ENCODE measurements around the gene CDSN. TPM values are rescaled to one million over a fixed set of nuclear protein-coding genes. Genes with fewer than 3 reads are reported as not detected.
"Not testable (repeated sequence)": the region's sequence is repeated elsewhere in the genome, so short reads cannot be mapped to it uniquely, and the experiment has no call there.

Gene CDSN
- not detected for total RNA-seq

- H3K27me3 Mint-ChIP-seq: peaks cover 5% of the 10 kb centered on the region
- no peak for ATAC-seq (ENCODE audit: low read depth)
- POLR2A ChIA-PET: interaction anchor here (0.7 kb wide), 1 partner anchor 9 kb away, joined by 3 read pairs; no protein-coding TSS in a partner anchor
These were observed at the start of gene CDSN for GRCh38 chr6:31120151-31120915. Gene CDSN, minus strand, starts transcription at chr6:31120446. Its CDS starts 27 bp downstream, at chr6:31120419.

GRCh38 chr6:31169123-31169857 lies 49.0 kb upstream of the CDSN start:
- DNase-seq (no peak), ATAC-seq (ENCODE audit: low read depth) (no peak)
- no peaks in the 10 kb centered on the region for H3K27me3 Mint-ChIP-seq
- no peaks in the 10 kb centered on the region for H3K4me1 Mint-ChIP-seq
- no peak overlapping the region for H3K4me3 Mint-ChIP-seq
- POLR2A ChIA-PET: interaction anchor here (1.3 kb wide), 1 partner anchor 10 kb away, joined by 4 read pairs; no protein-coding TSS in a partner anchor
- H3K27ac Mint-ChIP-seq: no peak overlapping the region
- no peaks in the 10 kb centered on the region for H3K9me3 Mint-ChIP-seq
- no peaks in the 10 kb centered on the region for H3K36me3 Mint-ChIP-seq

More at GRCh38 chr6:31120151-31120915, at the start of gene CDSN:
- Mint-ChIP-seq H3K4me3 (no peak within 1 kb of the TSS), H3K9me3 (no peaks in the 10 kb centered on the region), H3K27ac (no peak within 1 kb of the TSS), H3K36me3 (no peaks in the 10 kb centered on the region), H3K4me1 (no peaks in the 10 kb centered on the region)
- DNase-seq: no peak

- Mint-ChIP-seq H3K27me3 (no peaks in the 10 kb centered on the region), H3K9me3 (no peaks in the 10 kb centered on the region), H3K36me3 (no peaks in the 10 kb centered on the region), H3K4me1 (no peaks in the 10 kb centered on the region), H3K27ac (no peak overlapping the region), H3K4me3 (no peak overlapping the region)
- POLR2A ChIA-PET: no interaction called here
- ATAC-seq (ENCODE audit: low read depth) (no peak), DNase-seq (no peak)
These were observed 48.4 kb upstream of the CDSN start for GRCh38 chr6:31168606-31169005.

- ATAC-seq (ENCODE audit: low read depth) (no peak), DNase-seq (no peak)
- H3K27me3 Mint-ChIP-seq: no peaks in the 10 kb centered on the region
- no peak overlapping the region for H3K27ac Mint-ChIP-seq
- no peak overlapping the region for H3K4me3 Mint-ChIP-seq
- H3K36me3 Mint-ChIP-seq: peaks cover 10% of the 10 kb centered on the region
- peaks cover 14% of the 10 kb centered on the region for H3K4me1 Mint-ChIP-seq
- no peaks in the 10 kb centered on the region for H3K9me3 Mint-ChIP-seq
- POLR2A ChIA-PET: interaction anchor here (1.1 kb wide), 1 partner anchor 8 kb away, joined by 3 read pairs; the partner anchor contains the start of genes CCHCR1 and TCF19
These were observed 45.7 kb upstream of the CDSN start for GRCh38 chr6:31165986-31166385.

- ATAC-seq (ENCODE audit: low read depth); H3K27ac Mint-ChIP-seq; H3K27me3 Mint-ChIP-seq; DNase-seq; H3K4me3 Mint-ChIP-seq; H3K9me3 Mint-ChIP-seq; H3K36me3 Mint-ChIP-seq: not testable (repeated sequence)
- POLR2A ChIA-PET: interaction anchor here (0.6 kb wide), 1 partner anchor 21 kb away, joined by 4 read pairs; no protein-coding TSS in a partner anchor
- peaks cover 17% of the 10 kb centered on the region for H3K4me1 Mint-ChIP-seq
These were observed 45.0 kb upstream of the CDSN start for GRCh38 chr6:31165064-31165832.

- H3K27ac Mint-ChIP-seq; H3K9me3 Mint-ChIP-seq; DNase-seq; H3K4me3 Mint-ChIP-seq; ATAC-seq (ENCODE audit: low read depth); POLR2A ChIA-PET; H3K27me3 Mint-ChIP-seq: not testable (repeated sequence)
- Mint-ChIP-seq H3K4me1 (peaks cover 23% of the 10 kb centered on the region), H3K36me3 (peaks cover 15% of the 10 kb centered on the region)
These were observed 44.3 kb upstream of the CDSN start for GRCh38 chr6:31164475-31165063.

- POLR2A ChIA-PET: no interaction called here
- Mint-ChIP-seq H3K27ac (no peak overlapping the region), H3K27me3 (no peaks in the 10 kb centered on the region), H3K4me3 (no peak overlapping the region), H3K36me3 (peaks cover 16% of the 10 kb centered on the region), H3K4me1 (peaks cover 23% of the 10 kb centered on the region), H3K9me3 (no peaks in the 10 kb centered on the region)
- DNase-seq (no peak), ATAC-seq (ENCODE audit: low read depth) (no peak)
These were observed 43.7 kb upstream of the CDSN start for GRCh38 chr6:31163922-31164321.

- H3K4me3 Mint-ChIP-seq: no peak overlapping the region
- no peaks in the 10 kb centered on the region for H3K27me3 Mint-ChIP-seq
- POLR2A ChIA-PET: no interaction called here
- ATAC-seq (ENCODE audit: low read depth): no peak
- peaks cover 16% of the 10 kb centered on the region for H3K36me3 Mint-ChIP-seq
- no peaks in the 10 kb centered on the region for H3K9me3 Mint-ChIP-seq
- peaks cover 25% of the 10 kb centered on the region for H3K4me1 Mint-ChIP-seq
- no peak overlapping the region for H3K27ac Mint-ChIP-seq
- DNase-seq: no peak
These were observed 42.4 kb upstream of the CDSN start for GRCh38 chr6:31162463-31163165.

- Mint-ChIP-seq H3K4me1 (peaks cover 29% of the 10 kb centered on the region), H3K36me3 (peaks cover 16% of the 10 kb centered on the region), H3K27ac (no peak overlapping the region), H3K27me3 (no peaks in the 10 kb centered on the region), H3K9me3 (no peaks in the 10 kb centered on the region), H3K4me3 (peak overlapping the region; percentile 44)
- DNase-seq: no peak
- POLR2A ChIA-PET: interaction anchor here (0.6 to 1.2 kb wide), 2 partner anchors 322 to 448 kb away, joined by 3 read pairs; no protein-coding TSS in a partner anchor
- ATAC-seq (ENCODE audit: low read depth): no peak
These were observed 41.2 kb upstream of the CDSN start for GRCh38 chr6:31161216-31162126.

- Mint-ChIP-seq H3K27ac (peak overlapping the region; percentile 95), H3K36me3 (peaks cover 23% of the 10 kb centered on the region), H3K4me1 (peaks cover 29% of the 10 kb centered on the region), H3K4me3 (peak overlapping the region; percentile 99), H3K27me3 (no peaks in the 10 kb centered on the region), H3K9me3 (no peaks in the 10 kb centered on the region)
- POLR2A ChIA-PET: interaction anchor here (0.6 to 2.3 kb wide), 12 partner anchors 10 to 336 kb away, joined by 3 to 10 read pairs (median 4); partner anchors contain the start of gene VARS2
- DNase-seq (peak; percentile 54), ATAC-seq (ENCODE audit: low read depth) (peak; percentile 20)
These were observed 38.9 kb upstream of the CDSN start for GRCh38 chr6:31158863-31159855.

Measured in activated naive CD8-positive, alpha-beta T cell treated with anti-CD3 and anti-CD28 coated beads, Interleukin-2, amount 10 ng/mL, durations not matched to agents 7 days and 5 days (primary cell).